GM23248 (cell line): ENCODE results near the gene NEURL4. TPM values are rescaled to one million over a fixed set of nuclear protein-coding genes. Genes with fewer than 3 reads are reported as not detected.
"Not testable (repeated sequence)": the region's sequence is repeated elsewhere in the genome, so short reads cannot be mapped to it uniquely, and the experiment has no call there.

Source experiments
- DNase-seq: peaks from one replicate; pipeline ENCODE4 v3.0.0-alpha.2; 2015
- H2AFZ ChIP-seq: fragments of 200-600 bp; sonication (generic); 2 replicates; pipeline ENCODE4 v1.6.1; 2016; ENCODE audit warnings: antibody characterized with exemption
- H3F3A ChIP-seq: fragments of 200-600 bp; sonication (generic); 2 replicates; pipeline ENCODE4 v1.6.1; 2016; ENCODE audit warnings: mild to moderate bottlenecking, antibody characterized with exemption, mixed run types; ENCODE audit not compliant: insufficient read depth
- H3K27ac ChIP-seq: fragments of 200-600 bp; sonication (generic); 2 replicates; pipeline ENCODE4 v1.5.1; 2016; ENCODE audit warnings: mild to moderate bottlenecking
- H3K27me3 ChIP-seq: fragments of 200-600 bp; sonication (generic); replicated peaks from 2 replicates; pipeline ENCODE4 v1.6.1; 2016; ENCODE audit warnings: mild to moderate bottlenecking; ENCODE audit not compliant: insufficient read depth
- H3K36me3 ChIP-seq: fragments of 200-600 bp; sonication (generic); 2 replicates; pipeline ENCODE4 v1.6.1; 2016; ENCODE audit warnings: low read depth, mild to moderate bottlenecking
- H3K4me1 ChIP-seq: fragments of 200-600 bp; sonication (generic); 2 replicates; pipeline ENCODE4 v1.6.1; 2016; ENCODE audit warnings: mild to moderate bottlenecking; ENCODE audit not compliant: insufficient read depth
- H3K4me2 ChIP-seq: fragments of 200-600 bp; sonication (generic); one replicate; pipeline ENCODE4 v1.6.1; 2016; ENCODE audit warnings: mild to moderate bottlenecking; ENCODE audit not compliant: unreplicated experiment
- H3K4me3 ChIP-seq: fragments of 200-600 bp; sonication (generic); 2 replicates; pipeline ENCODE4 v1.5.1; 2016; ENCODE audit warnings: mild to moderate bottlenecking
- H3K79me2 ChIP-seq: fragments of 200-600 bp; sonication (generic); 2 replicates; pipeline ENCODE4 v1.6.1; 2016; ENCODE audit warnings: mild to moderate bottlenecking; ENCODE audit not compliant: insufficient read depth
- H3K9ac ChIP-seq: fragments of 200-600 bp; sonication (generic); 2 replicates; pipeline ENCODE4 v1.6.1; 2016; ENCODE audit warnings: mild to moderate bottlenecking
- H3K9me2 ChIP-seq: fragments of 200-600 bp; sonication (generic); 2 replicates; pipeline ENCODE4 v1.6.1; 2016; ENCODE audit warnings: mixed run types, mild to moderate bottlenecking, moderate library complexity; ENCODE audit not compliant: insufficient read depth
- H3K9me3 ChIP-seq: fragments of 200-600 bp; sonication (generic); one replicate; pipeline ENCODE4 v1.6.1; 2017; ENCODE audit warnings: low read depth
- H4K20me1 ChIP-seq: fragments of 200-600 bp; sonication (generic); 2 replicates; pipeline ENCODE4 v1.6.0; 2016; ENCODE audit not compliant: insufficient read depth
- EZH2 ChIP-seq: fragments of 200-600 bp; sonication (generic); IDR thresholded peaks from 2 replicates; pipeline ENCODE4 v1.6.1; 2018; ENCODE audit warnings: antibody characterized with exemption, mild to moderate bottlenecking; ENCODE audit not compliant: insufficient read depth, poor library complexity, severe bottlenecking
- EZH2phosphoT487 ChIP-seq: fragments of 200-600 bp; sonication (generic); IDR thresholded peaks from 2 replicates; pipeline ENCODE4 v1.6.1; 2018; ENCODE audit warnings: antibody characterized with exemption, moderate library complexity, mild to moderate bottlenecking, low read depth; ENCODE audit not compliant: insufficient read depth
- WGBS, 2 experiments: methylation state at CpG; one replicate each; pipeline ENCODE4 v1.1.6; 2015 to 2017; ENCODE audit warnings: low lambda C conversion rate in 2 of 2, low coverage in 1 of 2; ENCODE audit errors: missing lambda C conversion rate in 2 of 2; 5-methylcytosine and 5-hydroxymethylcytosine counted together
- in situ Hi-C: fragments of 300-500 bp; cut with MboI; formaldehyde crosslinking; loops from 2 replicates; pipeline ENCODE4 v1.15.0; 2020
- polyA plus RNA-seq: library from polyadenylated mRNA; unstranded; fragments of >200 nt; fragmentation: Nextera tagmentation; extraction: Ambion mirVana; gene quantifications from 2 replicates; pipeline ENCODE4 v1.2.1, GENCODE V29; 2016
- total RNA-seq: library from RNA; depleted of rRNA; stranded (reverse); fragments of >200 nt; shearing (Covaris generic); gene quantifications from 2 replicates; pipeline ENCODE4 v1.2.3, GENCODE V29; 2014

The NEURL4 gene
- total and polyA plus RNA-seq, 2 experiments from 2014 or later: 2.0 to 12.8 TPM

DNA sequence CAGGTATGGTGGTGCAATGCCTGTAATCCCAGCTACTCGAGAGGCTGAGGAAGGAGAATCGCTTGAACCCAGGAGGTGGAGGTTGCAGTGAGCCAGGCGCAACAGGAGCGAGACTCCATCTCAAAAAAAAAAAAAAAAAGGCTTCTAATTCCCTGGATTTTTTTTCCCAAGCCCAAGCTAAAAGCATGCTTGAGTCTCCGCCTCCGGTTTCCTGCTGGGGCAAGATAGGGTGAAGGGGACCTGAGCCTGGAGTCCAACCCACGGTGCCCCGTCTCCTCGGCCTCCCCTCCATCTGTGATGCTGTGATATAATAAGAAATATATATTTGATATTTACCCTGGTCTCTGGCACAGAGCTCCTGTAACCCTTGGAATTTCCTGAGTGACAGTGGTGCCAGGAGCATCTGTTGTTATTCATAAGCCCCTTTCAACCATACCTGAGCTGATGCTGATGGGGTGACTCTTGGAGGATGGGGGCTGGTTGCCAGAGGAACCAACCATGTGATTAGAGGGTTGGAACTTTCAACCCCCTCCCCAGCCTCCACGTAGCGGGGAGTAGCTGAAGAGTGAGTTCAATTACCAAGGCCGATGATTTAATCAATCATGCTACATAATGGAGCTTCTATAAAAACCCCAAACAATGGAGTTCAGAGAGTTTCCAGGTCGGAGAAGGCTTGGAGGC, 38.9 kb upstream of the NEURL4 start:
- Histone ChIP-seq H3K9me3 (no peaks in the 10 kb centered on the region), H4K20me1 (no peaks in the 10 kb centered on the region), H3K27me3 (no peaks in the 10 kb centered on the region), H3K4me2 (no peak overlapping the region), H3F3A (peaks cover 2% of the 10 kb centered on the region; the same call in 1 of the 2 replicates), H3K27ac (no peak overlapping the region), H3K36me3 (no peaks in the 10 kb centered on the region), H2AFZ (no peak overlapping the region), H3K9ac (no peak overlapping the region), H3K4me3 (no peak overlapping the region), H3K9me2 (no peaks in the 10 kb centered on the region), H3K79me2 (no peaks in the 10 kb centered on the region), H3K4me1 (0 out of 2 replicates have a peak, but pooled peaks cover 2% of the 10 kb centered on the region)
- TF ChIP-seq EZH2phosphoT487 (no peak), EZH2 (no peak)
- in situ Hi-C loops: no loop called here
- WGBS, 2 experiments: 61% methylated on average over 13 of the region's 13 CpGs
- no peak for DNase-seq

DNA sequence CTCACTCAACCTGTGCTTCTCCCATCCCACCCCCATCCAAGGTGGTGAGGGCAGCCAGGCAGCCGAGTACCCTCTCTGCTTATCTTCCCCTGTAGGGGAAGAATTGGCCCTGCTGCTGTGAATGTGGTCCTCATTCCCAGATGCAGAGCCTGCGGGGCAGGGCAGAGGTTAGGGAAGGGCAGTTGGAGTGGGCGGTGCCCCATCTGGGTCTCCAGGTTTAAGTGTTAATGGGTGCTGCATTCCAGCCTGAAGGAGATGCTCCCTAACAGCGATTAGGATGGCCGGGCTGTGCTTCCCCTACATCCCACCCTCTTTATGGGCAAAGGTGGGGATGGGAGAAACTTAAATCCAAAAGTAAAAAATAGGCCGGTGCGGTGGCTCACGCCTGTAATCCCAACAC, 37.9 kb upstream of the NEURL4 start:
- WGBS, 2 experiments: 90 to 97% methylated on average over 8 of the region's 8 CpGs
- Histone ChIP-seq H2AFZ (no peak overlapping the region), H3K27me3 (no peaks in the 10 kb centered on the region), H3K4me1 (0 out of 2 replicates have a peak, but pooled peaks cover 5% of the 10 kb centered on the region), H3K79me2 (no peaks in the 10 kb centered on the region), H3K9me3 (no peaks in the 10 kb centered on the region), H3K4me3 (no peak overlapping the region), H4K20me1 (no peaks in the 10 kb centered on the region), H3F3A (peaks cover 5% of the 10 kb centered on the region; the same call in 1 of the 2 replicates), H3K9ac (no peak overlapping the region), H3K27ac (no peak overlapping the region), H3K4me2 (no peak overlapping the region), H3K9me2 (no peaks in the 10 kb centered on the region), H3K36me3 (no peaks in the 10 kb centered on the region)
- in situ Hi-C loops: no loop called here
- DNase-seq: no peak
- TF ChIP-seq EZH2phosphoT487 (no peak), EZH2 (no peak)

DNA sequence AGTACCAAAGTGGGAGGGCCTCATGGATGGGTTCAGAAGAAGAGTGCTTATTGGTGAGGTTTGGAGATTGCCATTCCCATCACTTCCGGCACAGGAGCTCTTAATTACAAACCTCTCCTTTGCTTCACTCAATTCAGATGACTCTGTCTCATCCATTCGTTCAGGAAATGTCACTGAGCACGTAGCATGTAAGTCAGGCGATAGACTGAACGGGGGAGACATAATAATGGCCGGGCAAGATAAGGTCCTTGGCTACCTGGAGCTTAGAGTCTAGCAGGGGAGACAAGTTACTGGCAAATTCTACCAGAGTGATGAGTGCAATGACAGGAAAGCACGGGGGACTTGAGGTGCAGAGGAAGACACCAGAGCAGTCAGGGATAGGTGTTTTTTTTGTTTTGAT, 36.8 kb upstream of the NEURL4 start:
- H3K36me3 ChIP-seq, H2AFZ ChIP-seq, H4K20me1 ChIP-seq, H3K9ac ChIP-seq, H3K79me2 ChIP-seq, H3K27me3 ChIP-seq, H3K27ac ChIP-seq, H3K9me2 ChIP-seq, DNase-seq, H3K4me2 ChIP-seq, in situ Hi-C loops, H3K4me1 ChIP-seq, H3K9me3 ChIP-seq, H3K4me3 ChIP-seq, H3F3A ChIP-seq: not testable (repeated sequence)
- 79 to 81% methylated on average over 6 to 7 of the region's 7 CpGs for WGBS, 2 experiments

DNA sequence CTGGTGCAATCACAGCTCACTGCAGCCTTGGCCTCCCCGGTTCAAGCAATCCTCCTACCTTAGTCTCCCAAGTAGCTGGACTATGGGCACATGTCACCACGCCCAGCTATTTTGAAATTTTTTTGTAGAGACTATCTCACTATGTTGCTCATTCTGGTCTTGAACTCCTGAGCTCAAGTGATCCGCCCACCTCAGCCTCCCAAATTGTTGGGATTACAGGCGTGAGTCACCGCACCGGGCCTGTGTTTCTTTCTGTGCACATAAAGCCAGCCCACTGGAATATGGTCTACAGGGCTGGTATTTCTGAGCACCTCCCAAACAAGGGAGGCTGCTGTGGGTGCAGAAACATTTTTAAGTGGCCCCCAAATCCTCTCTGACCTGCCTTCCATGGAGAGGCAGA, 34.2 kb upstream of the NEURL4 start:
- DNase-seq: peak; percentile 84
- H3K4me1 ChIP-seq: 0 out of 2 replicates have a peak, but pooled peaks cover 5% of the 10 kb centered on the region
- H3K4me3 ChIP-seq: no peak overlapping the region
- no peaks in the 10 kb centered on the region for H3K36me3 ChIP-seq
- H4K20me1 ChIP-seq: no peaks in the 10 kb centered on the region
- H3K4me2 ChIP-seq: peak overlapping the region; percentile 18
- WGBS, 2 experiments: 12 to 14% methylated on average over 6 of the region's 6 CpGs
- TF ChIP-seq EZH2: no peak
- no peak for TF ChIP-seq EZH2phosphoT487
- no peaks in the 10 kb centered on the region for H3K79me2 ChIP-seq
- H3F3A ChIP-seq: peaks cover 5% of the 10 kb centered on the region; the same call in 1 of the 2 replicates
- no peaks in the 10 kb centered on the region for H3K9me3 ChIP-seq
- H3K27me3 ChIP-seq: no peaks in the 10 kb centered on the region
- in situ Hi-C loops: no loop called here
- peak overlapping the region; percentile 66 for H2AFZ ChIP-seq
- H3K9me2 ChIP-seq: no peaks in the 10 kb centered on the region
- peak overlapping the region; percentile 63 for H3K27ac ChIP-seq
- H3K9ac ChIP-seq: no peak overlapping the region
